BLaER1 (cell line): ENCODE measurements around the gene LRFN2.

Experiments used
- H3K27ac ChIP-seq: shearing (Covaris generic); formaldehyde crosslinking; 2 replicates; pipeline ENCODE4 v1.8.1; 2022
- H3K27me3 ChIP-seq: shearing (Covaris generic); formaldehyde crosslinking; 2 replicates; pipeline ENCODE4 v1.8.1; 2022
- H3K36me3 ChIP-seq: shearing (Covaris generic); formaldehyde crosslinking; 2 replicates; pipeline ENCODE4 v1.8.1; 2022
- H3K4me1 ChIP-seq: shearing (Covaris generic); formaldehyde crosslinking; 2 replicates; pipeline ENCODE4 v1.8.1; 2022
- H3K4me2 ChIP-seq: shearing (Covaris generic); formaldehyde crosslinking; 2 replicates; pipeline ENCODE4 v1.8.1; 2022
- H3K4me3 ChIP-seq: shearing (Covaris generic); formaldehyde crosslinking; 2 replicates; pipeline ENCODE4 v1.8.1; 2022
- H3K9ac ChIP-seq: shearing (Covaris generic); formaldehyde crosslinking; 2 replicates; pipeline ENCODE4 v1.8.1; 2022
- H3K9me3 ChIP-seq: shearing (Covaris generic); formaldehyde crosslinking; 2 replicates; pipeline ENCODE4 v1.8.1; 2022
- H4K20me1 ChIP-seq: shearing (Covaris generic); formaldehyde crosslinking; 2 replicates; pipeline ENCODE4 v1.8.1; 2022
- Cebpa-rat ChIP-seq: shearing (Covaris generic); IDR thresholded peaks from 2 replicates; pipeline ENCODE4 v1.8.1; 2022

LRFN2 gene

GRCh38 chr6:40407239-40407638 lies 179.9 kb downstream of the LRFN2 start:
- Histone ChIP-seq H3K27me3 (no peaks in the 10 kb centered on the region), H3K4me3 (no peak overlapping the region), H3K9me3 (no peaks in the 10 kb centered on the region), H3K36me3 (no peaks in the 10 kb centered on the region), H3K4me2 (no peak overlapping the region), H4K20me1 (peaks cover 12% of the 10 kb centered on the region; the same call in 1 of the 2 replicates), H3K9ac (no peak overlapping the region), H3K27ac (no peak overlapping the region), H3K4me1 (0 out of 2 replicates have a peak, but pooled peaks cover 1% of the 10 kb centered on the region)
- TF ChIP-seq Cebpa-rat: no peak

GRCh38 chr6:40406175-40406574 lies 181.0 kb downstream of the LRFN2 start:
- Histone ChIP-seq H3K4me3 (no peak overlapping the region), H3K27ac (no peak overlapping the region), H3K9ac (no peak overlapping the region), H3K36me3 (no peaks in the 10 kb centered on the region), H3K27me3 (no peaks in the 10 kb centered on the region), H3K4me2 (no peak overlapping the region), H3K9me3 (no peaks in the 10 kb centered on the region), H3K4me1 (no peaks in the 10 kb centered on the region), H4K20me1 (peaks cover 2% of the 10 kb centered on the region; the same call in 1 of the 2 replicates)
- TF ChIP-seq Cebpa-rat: no peak

GRCh38 chr6:40400738-40401137 lies 186.4 kb downstream of the LRFN2 start:
- Histone ChIP-seq H3K36me3 (no peaks in the 10 kb centered on the region), H3K9me3 (no peaks in the 10 kb centered on the region), H3K9ac (no peak overlapping the region), H3K4me2 (no peak overlapping the region), H3K27ac (no peak overlapping the region), H3K27me3 (no peaks in the 10 kb centered on the region), H4K20me1 (no peaks in the 10 kb centered on the region; the same call in 1 of the 2 replicates), H3K4me1 (no peaks in the 10 kb centered on the region), H3K4me3 (no peak overlapping the region)
- no peak for TF ChIP-seq Cebpa-rat

- no peaks in the 10 kb centered on the region for H3K27me3 ChIP-seq
- TF ChIP-seq Cebpa-rat: no peak
- no peaks in the 10 kb centered on the region for H3K4me1 ChIP-seq
- no peaks in the 10 kb centered on the region for H3K36me3 ChIP-seq
- H3K27ac ChIP-seq: no peak overlapping the region
- no peak overlapping the region for H3K9ac ChIP-seq
- H3K9me3 ChIP-seq: no peaks in the 10 kb centered on the region
- H4K20me1 ChIP-seq: no peaks in the 10 kb centered on the region; the same call in 1 of the 2 replicates
- H3K4me2 ChIP-seq: no peak overlapping the region
- H3K4me3 ChIP-seq: no peak overlapping the region
These were observed 187.2 kb downstream of the LRFN2 start for GRCh38 chr6:40399888-40400457.

GRCh38 chr6:40398810-40399477 lies 188.2 kb downstream of the LRFN2 start:
- Histone ChIP-seq H3K4me2 (no peak overlapping the region), H3K4me3 (no peak overlapping the region), H3K9me3 (no peaks in the 10 kb centered on the region), H4K20me1 (no peaks in the 10 kb centered on the region; the same call in 1 of the 2 replicates), H3K27me3 (no peaks in the 10 kb centered on the region), H3K9ac (no peak overlapping the region), H3K27ac (no peak overlapping the region), H3K4me1 (no peaks in the 10 kb centered on the region), H3K36me3 (no peaks in the 10 kb centered on the region)
- no peak for TF ChIP-seq Cebpa-rat

- no peaks in the 10 kb centered on the region for H3K27me3 ChIP-seq
- TF ChIP-seq Cebpa-rat: no peak
- no peak overlapping the region for H3K4me3 ChIP-seq
- H3K27ac ChIP-seq: no peak overlapping the region
- no peaks in the 10 kb centered on the region for H3K4me1 ChIP-seq
- H3K4me2 ChIP-seq: no peak overlapping the region
- no peak overlapping the region for H3K9ac ChIP-seq
- no peaks in the 10 kb centered on the region for H3K36me3 ChIP-seq
- no peaks in the 10 kb centered on the region for H3K9me3 ChIP-seq
- H4K20me1 ChIP-seq: no peaks in the 10 kb centered on the region; the same call in 1 of the 2 replicates
These were observed 189.0 kb downstream of the LRFN2 start for GRCh38 chr6:40398034-40398691.

- no peaks in the 10 kb centered on the region for H3K9me3 ChIP-seq
- peaks cover 3% of the 10 kb centered on the region; the same call in 1 of the 2 replicates for H3K36me3 ChIP-seq
- H3K27ac ChIP-seq: no peak overlapping the region
- H3K27me3 ChIP-seq: no peaks in the 10 kb centered on the region
- no peaks in the 10 kb centered on the region for H3K4me1 ChIP-seq
- H3K4me2 ChIP-seq: no peak overlapping the region
- H4K20me1 ChIP-seq: no peaks in the 10 kb centered on the region; the same call in 1 of the 2 replicates
- no peak for TF ChIP-seq Cebpa-rat
- H3K9ac ChIP-seq: no peak overlapping the region
- H3K4me3 ChIP-seq: no peak overlapping the region
These were observed 189.7 kb downstream of the LRFN2 start for GRCh38 chr6:40397287-40398033.

GRCh38 chr6:40395698-40396076 lies 191.5 kb downstream of the LRFN2 start:
- H3K9me3 ChIP-seq: no peaks in the 10 kb centered on the region
- no peak overlapping the region for H3K4me2 ChIP-seq
- H3K36me3 ChIP-seq: peaks cover 16% of the 10 kb centered on the region
- H3K4me3 ChIP-seq: no peak overlapping the region
- H3K9ac ChIP-seq: no peak overlapping the region
- H4K20me1 ChIP-seq: no peaks in the 10 kb centered on the region; the same call in 1 of the 2 replicates
- H3K27ac ChIP-seq: no peak overlapping the region
- no peaks in the 10 kb centered on the region for H3K27me3 ChIP-seq
- no peak for TF ChIP-seq Cebpa-rat
- H3K4me1 ChIP-seq: no peaks in the 10 kb centered on the region

- no peak for TF ChIP-seq Cebpa-rat
- no peaks in the 10 kb centered on the region for H3K4me1 ChIP-seq
- no peak overlapping the region for H3K27ac ChIP-seq
- no peak overlapping the region for H3K4me2 ChIP-seq
- no peaks in the 10 kb centered on the region; the same call in 1 of the 2 replicates for H4K20me1 ChIP-seq
- H3K4me3 ChIP-seq: no peak overlapping the region
- H3K9me3 ChIP-seq: no peaks in the 10 kb centered on the region
- H3K36me3 ChIP-seq: peaks cover 16% of the 10 kb centered on the region
- H3K27me3 ChIP-seq: no peaks in the 10 kb centered on the region
- no peak overlapping the region for H3K9ac ChIP-seq
These were observed 192.0 kb downstream of the LRFN2 start for GRCh38 chr6:40395066-40395697.
